Liver (tissue), 9 donors: ENCODE data around the gene RAP1GAP2. TPM values are rescaled to one million over a fixed set of nuclear protein-coding genes. Genes with fewer than 3 reads are reported as not detected.

Experiments used
- DNase-seq: peaks from one replicate; pipeline ENCODE4 v3.0.0-alpha.2; 2017; ENCODE audit warnings: low spot score
- H3K27ac ChIP-seq, 2 donors: one replicate each; pipeline ENCODE4 v1.7.0; 2013; ENCODE audit warnings: inconsistent platforms in 2 of 2, low read length in 2 of 2, control low read depth in 1 of 2, low read depth in 1 of 2, mild to moderate bottlenecking in 1 of 2
- H3K27me3 ChIP-seq, 4 donors: one replicate each; pipeline versions ENCODE4 v1.6.1 to v1.7.0; 2013; ENCODE audit warnings: low read length in 3 of 4, inconsistent platforms in 1 of 4, mild to moderate bottlenecking in 1 of 4, moderate library complexity in 1 of 4; ENCODE audit not compliant: control insufficient read depth in 4 of 4, insufficient read depth in 4 of 4
- H3K36me3 ChIP-seq, 4 donors: one replicate each; pipeline versions ENCODE4 v1.6.1 to v1.7.0; 2013; ENCODE audit warnings: low read length in 3 of 4, mild to moderate bottlenecking in 3 of 4, low read depth in 1 of 4, moderate library complexity in 1 of 4; ENCODE audit not compliant: control insufficient read depth in 4 of 4, insufficient read depth in 3 of 4
- H3K4me1 ChIP-seq, 4 donors: one replicate each; pipeline versions ENCODE4 v1.6.1 to v1.7.0; 2013; ENCODE audit warnings: low read length in 3 of 4, mild to moderate bottlenecking in 3 of 4, moderate library complexity in 1 of 4; ENCODE audit not compliant: control insufficient read depth in 4 of 4, insufficient read depth in 4 of 4
- H3K4me3 ChIP-seq, 3 donors: one replicate each; pipeline versions ENCODE4 v1.6.1 to v1.7.0; 2013; ENCODE audit warnings: low read length in 3 of 3, control low read depth in 1 of 3, low read depth in 1 of 3, mild to moderate bottlenecking in 1 of 3
- H3K9ac ChIP-seq, 2 donors: one replicate each; pipeline ENCODE4 v1.7.0; 2013; ENCODE audit warnings: low read length in 2 of 2, mild to moderate bottlenecking in 2 of 2, moderate library complexity in 2 of 2, control low read depth in 1 of 2, low read depth in 1 of 2
- H3K9me3 ChIP-seq, 4 donors: one replicate each; pipeline versions ENCODE4 v1.6.1 to v1.7.0; 2013; ENCODE audit warnings: low read length in 3 of 4; ENCODE audit not compliant: control insufficient read depth in 4 of 4
- EGR1 ChIP-seq, 2 donors: IDR thresholded peaks; 2 replicates each; pipeline ENCODE4 v1.6.1; 2016 to 2018; ENCODE audit warnings: antibody characterized with exemption in 2 of 2, low read depth in 2 of 2
- FOXA1 ChIP-seq: IDR thresholded peaks from 2 replicates; pipeline ENCODE4 v1.6.1; 2016; ENCODE audit warnings: antibody characterized with exemption
- FOXA2 ChIP-seq: IDR thresholded peaks from 2 replicates; pipeline ENCODE4 v1.6.1; 2016; ENCODE audit warnings: antibody characterized with exemption
- GABPA ChIP-seq, 2 donors: IDR thresholded peaks in 1 of 2; conservative IDR thresholded peaks in 1 of 2; 2 replicates each; pipeline ENCODE4 v1.6.1; 2016; ENCODE audit warnings: antibody characterized with exemption in 2 of 2, mild to moderate bottlenecking in 1 of 2, moderate library complexity in 1 of 2
- HNF4A ChIP-seq, 2 donors: conservative IDR thresholded peaks; 2 replicates each; pipeline ENCODE4 v1.6.1; 2016; ENCODE audit warnings: antibody characterized with exemption in 2 of 2, mild to moderate bottlenecking in 2 of 2
- HNF4G ChIP-seq: IDR thresholded peaks from 2 replicates; pipeline ENCODE4 v1.6.1; 2016; ENCODE audit warnings: antibody characterized with exemption
- JUND ChIP-seq, 2 donors: IDR thresholded peaks; 2 replicates each; pipeline ENCODE4 v1.6.1; 2016; ENCODE audit warnings: antibody characterized with exemption in 2 of 2
- NR2F2 ChIP-seq: IDR thresholded peaks from 2 replicates; pipeline ENCODE4 v1.6.1; 2016; ENCODE audit warnings: antibody characterized with exemption
- RAD21 ChIP-seq, 2 donors: IDR thresholded peaks; 2 replicates each; pipeline ENCODE4 v1.6.1; 2016; ENCODE audit warnings: antibody characterized with exemption in 2 of 2, mild to moderate bottlenecking in 2 of 2
- RXRA ChIP-seq, 2 donors: IDR thresholded peaks; 2 replicates each; pipeline ENCODE4 v1.6.1; 2017 to 2018; ENCODE audit warnings: antibody characterized with exemption in 2 of 2, mild to moderate bottlenecking in 1 of 2
- SP1 ChIP-seq: IDR thresholded peaks from 2 replicates; pipeline ENCODE4 v1.6.1; 2018; ENCODE audit warnings: antibody characterized with exemption, mild to moderate bottlenecking
- TAF1 ChIP-seq: conservative IDR thresholded peaks from 2 replicates; pipeline ENCODE4 v1.6.1; 2016; ENCODE audit warnings: antibody characterized with exemption, mild to moderate bottlenecking
- YY1 ChIP-seq: IDR thresholded peaks from 2 replicates; pipeline ENCODE4 v1.6.1; 2016; ENCODE audit warnings: antibody characterized with exemption, mild to moderate bottlenecking
- WGBS: extraction: QIAGEN DNeasy Blood & Tissue Kit; methylation state at CpG from one replicate; pipeline ENCODE4 v1.1.7; 2013; 5-methylcytosine and 5-hydroxymethylcytosine counted together
- polyA plus RNA-seq, 2 donors: library from polyadenylated mRNA; stranded (reverse) in 1 of 2; unstranded in 1 of 2; fragments of 200-250 nt in 1 of 2; fragments of >200 nt in 1 of 2; fragmentation: Nextera tagmentation in 1 of 2; extraction: Ambion mirVana in 1 of 2; gene quantifications; one replicate each; pipeline versions ENCODE4 v1.2.1 to v1.2.3, GENCODE V29; 2013 to 2015
- total RNA-seq, 2 donors: library from RNA; depleted of rRNA; stranded (reverse); fragments of >200 nt; gene quantifications; one replicate each; pipeline ENCODE4 v1.2.3, GENCODE V29; 2014
- TF ChIP-seq, protein P1 (sequence below): IDR thresholded peaks from 2 replicates; pipeline ENCODE4 v1.6.1; 2016; ENCODE audit warnings: antibody characterized with exemption
- TF ChIP-seq, protein P2 (sequence below): IDR thresholded peaks from 2 replicates; pipeline ENCODE4 v1.6.1; 2016; ENCODE audit warnings: antibody characterized with exemption, mild to moderate bottlenecking
- TF ChIP-seq, protein P3 (sequence below): IDR thresholded peaks from 2 replicates; pipeline ENCODE4 v1.6.1; 2016; ENCODE audit warnings: antibody characterized with exemption
- TF ChIP-seq, protein P4 (sequence below): fragments of 150-350 bp; IDR thresholded peaks from 2 replicates; pipeline ENCODE4 v1.5.1; 2017; ENCODE audit warnings: improper control_type of control experiment, low read depth, low read length; ENCODE audit not compliant: missing input control
- TF ChIP-seq, protein P5 (sequence below): IDR thresholded peaks from 2 replicates; pipeline ENCODE4 v1.6.1; 2016; ENCODE audit warnings: antibody characterized with exemption
- donor health status: healthy.
- donor health status: healthy.
- donor health status: healthy.
- donor health status: healthy.
- donor health status: healthy.

The RAP1GAP2 gene
- total and polyA plus RNA-seq, 4 donors, result 0.56 to 1.7 (median 1.1) TPM

DNA sequence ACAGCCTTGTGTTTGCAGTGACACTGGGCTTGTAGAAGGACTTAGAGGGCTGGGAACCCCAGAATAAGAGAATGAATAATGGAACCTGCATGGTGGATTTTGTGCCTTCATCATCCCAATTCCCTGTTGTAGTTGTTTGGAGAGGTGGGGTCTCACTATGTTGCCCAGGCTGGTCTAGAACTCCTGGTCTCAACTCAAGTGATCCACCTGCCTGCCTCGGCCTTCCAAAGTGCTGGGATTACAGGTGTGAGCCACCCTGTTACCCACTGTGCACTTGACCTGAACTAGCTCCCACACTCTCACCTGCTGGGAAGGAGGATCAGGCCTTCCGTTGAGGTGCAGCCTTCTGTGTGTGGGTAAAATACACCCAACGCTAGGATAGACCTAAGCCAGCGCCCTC lies 55.4 kb downstream of the RAP1GAP2 start:
- Histone ChIP-seq H3K9me3 (no peaks in the 10 kb centered on the region), H3K27ac (no peak overlapping the region), H3K4me3 (no peak overlapping the region), H3K27me3 (peaks cover 0 to 15% (median 4%) of the 10 kb centered on the region in 4 donors), H3K36me3 (no peaks in the 10 kb centered on the region), H3K4me1 (peaks cover 4 to 15% (median 10%) of the 10 kb centered on the region in 4 donors), H3K9ac (no peak overlapping the region)
- TF ChIP-seq, protein P1, sequence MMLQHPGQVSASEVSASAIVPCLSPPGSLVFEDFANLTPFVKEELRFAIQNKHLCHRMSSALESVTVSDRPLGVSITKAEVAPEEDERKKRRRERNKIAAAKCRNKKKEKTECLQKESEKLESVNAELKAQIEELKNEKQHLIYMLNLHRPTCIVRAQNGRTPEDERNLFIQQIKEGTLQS, result no peak
- TF ChIP-seq, protein P2, sequence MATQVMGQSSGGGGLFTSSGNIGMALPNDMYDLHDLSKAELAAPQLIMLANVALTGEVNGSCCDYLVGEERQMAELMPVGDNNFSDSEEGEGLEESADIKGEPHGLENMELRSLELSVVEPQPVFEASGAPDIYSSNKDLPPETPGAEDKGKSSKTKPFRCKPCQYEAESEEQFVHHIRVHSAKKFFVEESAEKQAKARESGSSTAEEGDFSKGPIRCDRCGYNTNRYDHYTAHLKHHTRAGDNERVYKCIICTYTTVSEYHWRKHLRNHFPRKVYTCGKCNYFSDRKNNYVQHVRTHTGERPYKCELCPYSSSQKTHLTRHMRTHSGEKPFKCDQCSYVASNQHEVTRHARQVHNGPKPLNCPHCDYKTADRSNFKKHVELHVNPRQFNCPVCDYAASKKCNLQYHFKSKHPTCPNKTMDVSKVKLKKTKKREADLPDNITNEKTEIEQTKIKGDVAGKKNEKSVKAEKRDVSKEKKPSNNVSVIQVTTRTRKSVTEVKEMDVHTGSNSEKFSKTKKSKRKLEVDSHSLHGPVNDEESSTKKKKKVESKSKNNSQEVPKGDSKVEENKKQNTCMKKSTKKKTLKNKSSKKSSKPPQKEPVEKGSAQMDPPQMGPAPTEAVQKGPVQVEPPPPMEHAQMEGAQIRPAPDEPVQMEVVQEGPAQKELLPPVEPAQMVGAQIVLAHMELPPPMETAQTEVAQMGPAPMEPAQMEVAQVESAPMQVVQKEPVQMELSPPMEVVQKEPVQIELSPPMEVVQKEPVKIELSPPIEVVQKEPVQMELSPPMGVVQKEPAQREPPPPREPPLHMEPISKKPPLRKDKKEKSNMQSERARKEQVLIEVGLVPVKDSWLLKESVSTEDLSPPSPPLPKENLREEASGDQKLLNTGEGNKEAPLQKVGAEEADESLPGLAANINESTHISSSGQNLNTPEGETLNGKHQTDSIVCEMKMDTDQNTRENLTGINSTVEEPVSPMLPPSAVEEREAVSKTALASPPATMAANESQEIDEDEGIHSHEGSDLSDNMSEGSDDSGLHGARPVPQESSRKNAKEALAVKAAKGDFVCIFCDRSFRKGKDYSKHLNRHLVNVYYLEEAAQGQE, result no peak
- TF ChIP-seq FOXA1 (no peak), NR2F2 (no peak), YY1 (no peak), HNF4A (conservative IDR thresholded peaks at IDR 0.05) (no peak), SP1 (no peak), TAF1 (no peak), EGR1 (IDR thresholded peaks at IDR 0.05; ENCODE audit: low read depth in 2 of 2) (no peak), RXRA (IDR thresholded peaks at IDR 0.05) (no peak), FOXA2 (no peak), HNF4G (no peak), GABPA (IDR thresholded peaks at IDR 0.05 in 1 of 2, conservative IDR thresholded peaks at IDR 0.05 in 1 of 2) (no peak), JUND (IDR thresholded peaks at IDR 0.05) (no peak), RAD21 (IDR thresholded peaks at IDR 0.05) (no peak)
- TF ChIP-seq, protein P3, sequence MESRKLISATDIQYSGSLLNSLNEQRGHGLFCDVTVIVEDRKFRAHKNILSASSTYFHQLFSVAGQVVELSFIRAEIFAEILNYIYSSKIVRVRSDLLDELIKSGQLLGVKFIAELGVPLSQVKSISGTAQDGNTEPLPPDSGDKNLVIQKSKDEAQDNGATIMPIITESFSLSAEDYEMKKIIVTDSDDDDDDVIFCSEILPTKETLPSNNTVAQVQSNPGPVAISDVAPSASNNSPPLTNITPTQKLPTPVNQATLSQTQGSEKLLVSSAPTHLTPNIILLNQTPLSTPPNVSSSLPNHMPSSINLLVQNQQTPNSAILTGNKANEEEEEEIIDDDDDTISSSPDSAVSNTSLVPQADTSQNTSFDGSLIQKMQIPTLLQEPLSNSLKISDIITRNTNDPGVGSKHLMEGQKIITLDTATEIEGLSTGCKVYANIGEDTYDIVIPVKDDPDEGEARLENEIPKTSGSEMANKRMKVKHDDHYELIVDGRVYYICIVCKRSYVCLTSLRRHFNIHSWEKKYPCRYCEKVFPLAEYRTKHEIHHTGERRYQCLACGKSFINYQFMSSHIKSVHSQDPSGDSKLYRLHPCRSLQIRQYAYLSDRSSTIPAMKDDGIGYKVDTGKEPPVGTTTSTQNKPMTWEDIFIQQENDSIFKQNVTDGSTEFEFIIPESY, result no peak
- TF ChIP-seq, protein P4, sequence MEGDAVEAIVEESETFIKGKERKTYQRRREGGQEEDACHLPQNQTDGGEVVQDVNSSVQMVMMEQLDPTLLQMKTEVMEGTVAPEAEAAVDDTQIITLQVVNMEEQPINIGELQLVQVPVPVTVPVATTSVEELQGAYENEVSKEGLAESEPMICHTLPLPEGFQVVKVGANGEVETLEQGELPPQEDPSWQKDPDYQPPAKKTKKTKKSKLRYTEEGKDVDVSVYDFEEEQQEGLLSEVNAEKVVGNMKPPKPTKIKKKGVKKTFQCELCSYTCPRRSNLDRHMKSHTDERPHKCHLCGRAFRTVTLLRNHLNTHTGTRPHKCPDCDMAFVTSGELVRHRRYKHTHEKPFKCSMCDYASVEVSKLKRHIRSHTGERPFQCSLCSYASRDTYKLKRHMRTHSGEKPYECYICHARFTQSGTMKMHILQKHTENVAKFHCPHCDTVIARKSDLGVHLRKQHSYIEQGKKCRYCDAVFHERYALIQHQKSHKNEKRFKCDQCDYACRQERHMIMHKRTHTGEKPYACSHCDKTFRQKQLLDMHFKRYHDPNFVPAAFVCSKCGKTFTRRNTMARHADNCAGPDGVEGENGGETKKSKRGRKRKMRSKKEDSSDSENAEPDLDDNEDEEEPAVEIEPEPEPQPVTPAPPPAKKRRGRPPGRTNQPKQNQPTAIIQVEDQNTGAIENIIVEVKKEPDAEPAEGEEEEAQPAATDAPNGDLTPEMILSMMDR, result no peak
- TF ChIP-seq, protein P5, sequence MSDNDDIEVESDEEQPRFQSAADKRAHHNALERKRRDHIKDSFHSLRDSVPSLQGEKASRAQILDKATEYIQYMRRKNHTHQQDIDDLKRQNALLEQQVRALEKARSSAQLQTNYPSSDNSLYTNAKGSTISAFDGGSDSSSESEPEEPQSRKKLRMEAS, result no peak
- WGBS, result 83% methylated on average over 4 of the region's 4 CpGs
- no peak for DNase-seq
